Endodermal cell (in vitro differentiated cells): Measurements from ENCODE around the gene PDHX. TPM values are rescaled to one million over a fixed set of nuclear protein-coding genes. Genes with fewer than 3 reads are reported as not detected.

Source experiments
- DNase-seq: peaks from one replicate; pipeline ENCODE4 v3.0.0-alpha.2; 2017
- H3K27ac ChIP-seq: 2 replicates; pipeline ENCODE4 v1.5.1; 2013; ENCODE audit warnings: mild to moderate bottlenecking, low read depth, low read length, moderate library complexity
- H3K27me3 ChIP-seq: 2 replicates; pipeline ENCODE4 v1.6.1; 2013; ENCODE audit warnings: mild to moderate bottlenecking, low read length, moderate library complexity; ENCODE audit not compliant: insufficient read depth, control insufficient read depth, poor library complexity, severe bottlenecking
- H3K36me3 ChIP-seq: 2 replicates; pipeline ENCODE4 v1.7.0; 2013; ENCODE audit warnings: mild to moderate bottlenecking, low read length, moderate library complexity; ENCODE audit not compliant: control insufficient read depth, insufficient read depth
- H3K4me1 ChIP-seq: one replicate; pipeline ENCODE4 v1.7.0; 2013; ENCODE audit warnings: low read length; ENCODE audit not compliant: control insufficient read depth, insufficient read depth
- H3K4me3 ChIP-seq: 2 replicates; pipeline ENCODE4 v1.5.1; 2013; ENCODE audit warnings: mild to moderate bottlenecking, low read length, moderate library complexity
- H3K9ac ChIP-seq: 2 replicates; pipeline ENCODE4 v1.6.1; 2013; ENCODE audit warnings: mild to moderate bottlenecking, low read length, moderate library complexity; ENCODE audit not compliant: poor library complexity, severe bottlenecking; ENCODE audit errors: extremely low read depth
- H3K9me3 ChIP-seq: 2 replicates; pipeline ENCODE4 v1.6.1; 2013; ENCODE audit warnings: mild to moderate bottlenecking, low read length, moderate library complexity; ENCODE audit not compliant: control insufficient read depth
- H3K27ac Mint-ChIP-seq: 2 replicates; pipeline ENCODE4 v1.8.0; 2020; ENCODE audit warnings: mixed read lengths
- H3K27me3 Mint-ChIP-seq: 2 replicates; pipeline ENCODE4 v1.8.0; 2021; ENCODE audit warnings: mild to moderate bottlenecking, mixed read lengths; ENCODE audit not compliant: insufficient read depth
- H3K36me3 Mint-ChIP-seq: 2 replicates; pipeline ENCODE4 v1.8.0; 2020; ENCODE audit warnings: low read depth, mixed read lengths
- H3K4me1 Mint-ChIP-seq: 2 replicates; pipeline ENCODE4 v1.8.0; 2020; ENCODE audit warnings: mixed read lengths
- H3K4me3 Mint-ChIP-seq: 2 replicates; pipeline ENCODE4 v1.8.0; 2020; ENCODE audit warnings: mild to moderate bottlenecking, moderate library complexity, mixed read lengths
- H3K9me3 Mint-ChIP-seq: 2 replicates; pipeline ENCODE4 v1.8.0; 2020; ENCODE audit warnings: mild to moderate bottlenecking, mixed read lengths
- CTCF ChIP-seq: fragments of 200-600 bp; sonication (generic); conservative IDR thresholded peaks from 2 replicates; pipeline ENCODE4 v1.5.0; 2021; ENCODE audit warnings: antibody characterized with exemption, mild to moderate bottlenecking
- WGBS, 2 experiments: methylation state at CpG; one replicate each; pipeline versions ENCODE4 v1.1.5 to v1.1.7; 2013; ENCODE audit warnings: missing lambda C conversion rate in 2 of 2, mixed read lengths in 1 of 2; ENCODE audit not compliant: insufficient coverage in 1 of 2, insufficient read length in 1 of 2; 5-methylcytosine and 5-hydroxymethylcytosine counted together
- total RNA-seq, 2 donors: library from RNA; stranded (reverse); fragmentation: NEBNext Ultra II Directional in 1 of 2; extraction: Animal tissue kit (Norgen Biotek cat#: 25700) in 1 of 2; gene quantifications; 2 replicates in 1 of 2; 3 replicates in 1 of 2; pipeline ENCODE4 v1.2.1, GENCODE V29; 2021

The PDHX gene
- total RNA-seq, 2 donors from 2014 or later, result 42.0 to 48.6 TPM

DNA sequence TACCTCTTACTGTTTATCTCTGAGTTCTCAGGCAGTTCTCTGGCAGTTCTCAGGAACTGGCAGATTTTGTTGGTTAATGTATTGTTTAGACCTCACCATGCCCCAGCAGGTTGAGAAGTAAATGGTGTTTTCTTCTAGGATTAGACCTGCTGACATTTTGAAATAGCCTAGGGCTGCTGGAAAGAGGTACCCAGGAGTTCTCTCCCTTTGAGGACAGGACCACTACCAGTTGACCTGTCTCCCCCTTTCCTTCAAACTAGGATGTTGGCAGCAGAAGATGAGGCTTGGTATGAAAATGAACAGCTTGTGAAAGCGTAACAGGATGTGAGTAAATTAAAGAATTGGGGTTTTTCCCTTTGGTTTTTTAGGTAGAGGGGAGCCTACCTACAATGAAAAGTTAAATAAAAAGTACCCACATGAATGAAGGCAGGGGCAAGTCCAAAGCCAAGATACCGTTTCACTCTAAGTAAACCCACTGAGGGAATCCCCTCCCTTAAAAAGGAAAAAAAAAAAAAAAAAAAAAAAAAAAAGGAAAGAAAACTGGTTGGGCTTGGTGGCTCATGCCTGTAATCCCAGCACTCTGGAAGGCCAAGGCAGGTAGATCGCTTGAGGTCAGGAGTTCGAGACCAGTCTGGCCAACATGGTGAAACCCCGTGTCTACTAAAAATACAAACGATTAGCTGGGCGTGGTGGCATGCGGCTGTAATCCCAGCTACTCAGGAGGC is 96.2 kb downstream of the PDHX start:
- no peaks in the 10 kb centered on the region for H3K27me3 ChIP-seq
- TF ChIP-seq CTCF, result no peak
- no peaks in the 10 kb centered on the region for H3K36me3 ChIP-seq
- H3K4me3 Mint-ChIP-seq, result no peak overlapping the region
- no peak overlapping the region for H3K9ac ChIP-seq
- no peak for DNase-seq
- H3K4me1 ChIP-seq, result peaks cover 10% of the 10 kb centered on the region
- H3K4me1 Mint-ChIP-seq, result peaks cover 54% of the 10 kb centered on the region
- H3K27me3 Mint-ChIP-seq, result no peaks in the 10 kb centered on the region
- no peaks in the 10 kb centered on the region for H3K9me3 Mint-ChIP-seq
- H3K27ac ChIP-seq, result no peak overlapping the region
- 89 to 94% methylated on average over 6 to 8 of the region's 8 CpGs for WGBS, 2 experiments
- no peaks in the 10 kb centered on the region for H3K36me3 Mint-ChIP-seq
- no peak overlapping the region for H3K4me3 ChIP-seq
- no peaks in the 10 kb centered on the region for H3K9me3 ChIP-seq
- no peak overlapping the region for H3K27ac Mint-ChIP-seq

DNA sequence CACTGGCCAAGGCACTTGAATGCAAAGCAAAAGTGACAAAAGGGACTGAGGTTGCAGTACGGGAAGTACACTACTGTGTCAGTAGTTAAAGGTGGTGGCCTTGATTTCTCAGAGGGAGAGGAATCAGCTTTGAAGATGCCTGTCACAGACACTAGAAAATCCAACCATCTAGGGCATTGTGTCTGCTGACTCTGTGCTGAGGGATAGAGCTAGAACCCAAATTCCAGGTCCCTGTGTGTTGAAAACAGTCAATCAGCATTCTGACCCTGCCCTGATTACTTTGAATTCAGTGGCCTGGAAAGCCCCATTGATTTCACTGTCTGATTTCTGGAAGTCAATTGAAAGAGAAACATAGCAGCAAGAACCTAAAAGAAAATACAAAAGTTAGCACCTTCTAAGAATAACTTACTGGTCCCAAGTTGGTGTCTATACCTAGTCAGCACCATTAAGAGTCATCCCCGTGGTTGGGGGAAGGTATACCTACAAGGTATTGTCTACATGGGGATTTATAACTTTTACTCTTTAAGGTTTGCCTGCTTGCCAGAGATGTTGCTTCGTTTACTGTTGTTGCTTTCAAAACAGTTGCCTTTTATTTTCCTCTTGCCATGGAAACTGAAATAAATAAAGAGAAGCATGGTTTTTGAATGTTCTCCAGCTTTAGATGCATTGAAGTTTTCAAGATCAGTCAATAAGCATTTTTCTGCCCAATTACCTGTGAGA is 97.3 kb downstream of the PDHX start:
- TF ChIP-seq CTCF, result no peak
- Mint-ChIP-seq H3K4me1 (peaks cover 56% of the 10 kb centered on the region), H3K36me3 (no peaks in the 10 kb centered on the region), H3K27me3 (no peaks in the 10 kb centered on the region), H3K9me3 (no peaks in the 10 kb centered on the region), H3K27ac (no peak overlapping the region), H3K4me3 (no peak overlapping the region)
- no peak for DNase-seq
- H3K9ac ChIP-seq, result no peak overlapping the region
- no peak overlapping the region for H3K4me3 ChIP-seq
- WGBS, 2 experiments, result 89 to 92% methylated on average over 2 to 3 of the region's 3 CpGs
- H3K9me3 ChIP-seq, result no peaks in the 10 kb centered on the region
- no peak overlapping the region for H3K27ac ChIP-seq
- H3K27me3 ChIP-seq, result no peaks in the 10 kb centered on the region
- no peaks in the 10 kb centered on the region for H3K36me3 ChIP-seq
- peaks cover 10% of the 10 kb centered on the region for H3K4me1 ChIP-seq

DNA sequence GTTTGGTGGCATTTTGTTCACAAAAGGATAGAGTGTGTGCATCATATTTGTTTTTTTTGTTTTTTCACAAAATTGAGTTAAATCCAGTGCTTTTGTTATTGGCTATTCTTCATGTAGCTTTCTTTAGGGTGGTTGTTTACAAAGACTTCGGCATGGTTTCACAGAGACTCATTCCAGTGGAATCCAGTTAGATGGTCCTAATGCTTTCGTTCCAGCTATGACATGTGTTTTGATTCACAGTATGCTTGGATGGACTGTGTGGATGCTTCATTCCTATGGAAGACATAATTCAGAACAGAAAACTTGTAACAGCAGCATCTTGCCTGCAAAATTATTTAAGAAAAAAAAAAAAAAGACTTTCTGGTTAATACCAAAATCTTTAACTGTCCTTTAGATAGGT is 97.9 kb downstream of the PDHX start:
- Histone ChIP-seq H3K9ac (no peak overlapping the region), H3K27ac (no peak overlapping the region)
- WGBS, 2 experiments, result 99 to 100% methylated on average over 2 of the region's 2 CpGs

More for the DNA sequence above, 97.9 kb downstream of the PDHX start:
- Histone ChIP-seq H3K9me3 (no peaks in the 10 kb centered on the region), H3K4me1 (peaks cover 10% of the 10 kb centered on the region), H3K4me3 (no peak overlapping the region), H3K27me3 (no peaks in the 10 kb centered on the region), H3K36me3 (no peaks in the 10 kb centered on the region)
- Mint-ChIP-seq H3K4me3 (no peak overlapping the region), H3K36me3 (no peaks in the 10 kb centered on the region), H3K9me3 (no peaks in the 10 kb centered on the region), H3K27ac (no peak overlapping the region), H3K27me3 (no peaks in the 10 kb centered on the region), H3K4me1 (peaks cover 53% of the 10 kb centered on the region)
- TF ChIP-seq CTCF, result no peak
- DNase-seq, result no peak
